Measurements from ENCODE around the gene SULT2A1.

SULT2A1 gene

DNA sequence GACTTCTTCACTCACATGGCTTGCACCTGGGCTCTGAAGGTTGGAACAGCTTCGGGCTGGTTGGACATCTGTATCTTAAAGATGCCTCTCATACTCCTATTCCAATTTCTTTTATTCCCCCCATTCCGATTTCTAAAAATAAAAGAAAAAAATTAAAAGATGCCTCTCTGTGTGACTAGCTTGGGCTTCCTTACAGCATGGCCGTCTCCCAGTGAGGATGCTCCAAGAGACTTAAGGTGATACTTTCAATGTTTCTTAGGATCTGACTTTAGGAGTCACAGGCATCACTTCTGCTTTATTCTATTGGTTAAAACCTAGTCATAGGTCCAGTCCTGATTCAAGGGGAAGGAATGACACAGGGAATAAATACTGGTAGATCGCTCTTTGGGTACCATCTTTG lies 9.9 kb upstream of the SULT2A1 start:
- TF ChIP-seq, protein P1, sequence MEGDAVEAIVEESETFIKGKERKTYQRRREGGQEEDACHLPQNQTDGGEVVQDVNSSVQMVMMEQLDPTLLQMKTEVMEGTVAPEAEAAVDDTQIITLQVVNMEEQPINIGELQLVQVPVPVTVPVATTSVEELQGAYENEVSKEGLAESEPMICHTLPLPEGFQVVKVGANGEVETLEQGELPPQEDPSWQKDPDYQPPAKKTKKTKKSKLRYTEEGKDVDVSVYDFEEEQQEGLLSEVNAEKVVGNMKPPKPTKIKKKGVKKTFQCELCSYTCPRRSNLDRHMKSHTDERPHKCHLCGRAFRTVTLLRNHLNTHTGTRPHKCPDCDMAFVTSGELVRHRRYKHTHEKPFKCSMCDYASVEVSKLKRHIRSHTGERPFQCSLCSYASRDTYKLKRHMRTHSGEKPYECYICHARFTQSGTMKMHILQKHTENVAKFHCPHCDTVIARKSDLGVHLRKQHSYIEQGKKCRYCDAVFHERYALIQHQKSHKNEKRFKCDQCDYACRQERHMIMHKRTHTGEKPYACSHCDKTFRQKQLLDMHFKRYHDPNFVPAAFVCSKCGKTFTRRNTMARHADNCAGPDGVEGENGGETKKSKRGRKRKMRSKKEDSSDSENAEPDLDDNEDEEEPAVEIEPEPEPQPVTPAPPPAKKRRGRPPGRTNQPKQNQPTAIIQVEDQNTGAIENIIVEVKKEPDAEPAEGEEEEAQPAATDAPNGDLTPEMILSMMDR (conservative IDR thresholded peaks at IDR 0.05; ENCODE audit: low read depth, low read length) = no peak
- H3K4me3 ChIP-seq (ENCODE audit: low read length) = no peak overlapping the region
- DNase-seq (ENCODE audit: low read depth) = no peak

DNA sequence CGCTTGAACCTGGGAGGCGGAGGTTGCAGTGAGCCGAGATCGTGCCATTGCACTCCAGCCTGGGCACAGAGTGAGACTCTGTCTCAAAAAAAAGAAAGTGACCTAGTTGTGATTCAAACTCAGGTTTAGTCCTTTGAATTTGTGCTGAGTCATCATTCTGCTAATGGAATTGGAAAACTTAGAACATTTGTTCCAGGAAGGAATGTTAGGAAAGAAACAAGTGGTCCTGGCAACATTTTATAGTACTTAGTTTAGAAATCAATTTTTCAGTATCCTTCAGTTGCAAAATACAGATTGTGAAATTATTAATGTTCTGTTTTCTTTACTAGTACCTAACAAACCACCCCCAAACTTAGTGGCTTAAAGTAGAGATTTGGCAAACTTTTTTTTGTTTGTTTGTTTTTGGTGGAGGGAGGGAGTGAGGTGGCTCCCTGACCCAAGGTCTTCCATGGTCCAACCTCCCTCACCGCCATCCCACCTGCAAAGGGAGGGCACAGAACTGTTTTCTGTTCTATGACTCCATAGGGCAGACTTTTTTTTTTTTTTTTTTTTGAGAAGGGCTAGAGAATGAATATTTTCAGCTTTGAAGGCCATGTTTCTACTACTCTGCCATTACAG lies 9.2 kb upstream of the SULT2A1 start:
- no peak overlapping the region for H3K4me3 ChIP-seq (ENCODE audit: low read length)
- DNase-seq (ENCODE audit: low read depth) = no peak
- TF ChIP-seq, protein P1 (conservative IDR thresholded peaks at IDR 0.05; ENCODE audit: low read depth, low read length) = no peak

DNA sequence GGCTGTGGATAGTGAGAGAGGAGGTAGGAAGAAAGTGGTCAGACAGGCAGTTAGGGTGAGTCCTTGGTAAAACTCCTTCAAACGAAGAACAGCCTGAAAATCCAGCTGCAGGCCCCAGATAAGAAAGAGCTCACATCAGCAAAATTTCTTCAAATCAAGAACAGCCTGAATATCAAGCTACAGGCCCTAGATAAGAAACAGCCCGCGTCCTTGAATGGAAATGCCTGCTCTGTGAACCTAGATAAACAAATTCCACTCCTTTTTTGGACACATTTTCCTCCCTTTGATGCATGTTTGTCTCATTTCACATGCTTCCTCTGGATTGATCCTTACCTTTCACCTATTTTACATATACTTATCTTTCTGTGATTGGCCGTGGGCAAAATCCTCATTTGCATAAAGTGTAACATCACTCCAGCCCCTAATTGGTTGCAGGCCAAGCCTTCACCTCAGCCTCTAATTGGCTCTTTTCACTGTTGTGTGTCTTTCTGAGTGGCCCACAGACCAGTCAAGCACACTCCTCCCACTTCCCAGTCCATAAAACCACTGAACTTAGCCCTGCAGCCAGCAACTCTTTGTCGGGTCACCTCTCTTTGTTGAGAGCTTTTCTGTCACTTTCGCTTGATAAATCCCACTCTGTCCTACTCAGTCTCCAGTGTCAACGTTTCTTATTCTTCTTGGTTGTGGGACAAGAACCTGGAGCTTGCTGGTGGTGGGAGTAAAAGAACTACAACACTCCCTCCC lies 6.0 kb upstream of the SULT2A1 start:
- DNase-seq (ENCODE audit: low read depth) = no peak
- H3K4me3 ChIP-seq (ENCODE audit: low read length) = no peak overlapping the region
- TF ChIP-seq, protein P1 (conservative IDR thresholded peaks at IDR 0.05; ENCODE audit: low read depth, low read length) = no peak

DNA sequence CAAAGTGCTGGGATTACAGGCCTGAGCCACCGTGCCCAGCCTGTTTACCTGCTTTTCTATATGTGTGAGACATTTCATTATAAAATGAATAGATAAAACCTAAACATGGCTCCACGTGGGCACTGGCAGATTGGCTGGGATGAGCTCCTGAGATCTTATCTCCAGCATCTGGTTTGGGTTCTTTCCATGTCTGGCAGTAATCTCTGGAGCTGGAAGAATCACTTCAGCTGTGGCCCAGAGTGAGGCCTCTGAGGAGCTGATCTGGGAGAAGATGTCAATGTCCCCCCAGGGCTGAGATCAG lies 5.5 kb upstream of the SULT2A1 start:
- no peak for DNase-seq (ENCODE audit: low read depth)
- no peak overlapping the region for H3K4me3 ChIP-seq (ENCODE audit: low read length)
- TF ChIP-seq, protein P1 (conservative IDR thresholded peaks at IDR 0.05; ENCODE audit: low read depth, low read length) = no peak

DNA sequence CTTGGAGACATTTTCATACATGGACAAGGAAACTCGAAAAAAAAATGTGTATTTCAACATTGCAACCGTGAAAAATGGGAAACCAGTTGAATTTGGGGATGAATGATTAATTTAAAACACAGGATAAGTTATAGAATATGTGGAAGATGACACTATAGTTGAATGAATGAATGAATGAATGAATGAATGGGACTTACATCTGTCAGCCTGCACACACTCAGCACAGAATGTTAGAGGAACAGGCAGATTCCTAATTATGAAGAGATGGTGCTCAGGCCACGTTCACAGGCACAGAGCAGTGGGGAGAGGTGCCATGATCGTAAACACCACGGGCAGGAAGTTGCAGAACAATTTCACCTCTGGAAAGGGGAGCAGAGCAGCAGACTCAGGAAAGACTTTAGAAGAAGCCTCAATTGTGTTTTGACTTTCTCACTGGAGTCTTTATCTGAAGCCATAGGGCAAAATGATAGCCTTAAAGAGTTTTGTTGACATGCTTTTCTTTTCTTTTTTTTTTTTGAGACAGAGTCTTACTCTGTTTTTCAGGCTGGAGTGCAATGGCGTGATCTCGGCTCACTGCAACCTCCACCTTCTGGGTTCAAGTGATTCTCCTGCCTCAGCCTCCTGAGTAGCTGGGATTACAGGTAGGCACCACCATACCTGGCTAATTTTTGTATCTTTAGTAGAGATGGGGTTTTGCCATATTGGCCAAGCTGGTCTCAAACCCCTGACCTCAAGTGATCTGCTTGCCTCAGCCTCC lies 4.9 kb upstream of the SULT2A1 start:
- H3K4me3 ChIP-seq (ENCODE audit: low read length) = no peak overlapping the region
- TF ChIP-seq, protein P1 (conservative IDR thresholded peaks at IDR 0.05; ENCODE audit: low read depth, low read length) = no peak
- no peak for DNase-seq (ENCODE audit: low read depth)

DNA sequence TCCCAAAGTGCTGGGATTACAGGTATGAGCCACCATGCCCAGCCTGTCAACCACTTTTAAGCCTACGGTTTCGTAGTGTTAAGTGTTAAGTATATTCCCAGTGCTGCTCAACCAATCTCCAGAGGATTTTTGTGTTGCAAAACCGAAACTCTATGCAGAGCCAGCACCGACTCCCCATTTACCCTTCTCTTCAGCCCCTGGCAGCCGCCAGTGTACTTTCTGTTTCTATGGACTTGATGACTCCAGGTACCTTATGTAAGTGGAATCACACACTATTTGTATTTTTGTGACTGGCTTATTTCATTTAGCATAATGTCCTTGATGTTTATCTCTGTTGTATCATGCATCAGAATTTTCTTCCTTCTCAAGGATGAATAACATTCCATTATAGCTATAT lies 1.1 kb downstream of the SULT2A1 start:
- TF ChIP-seq, protein P1 (conservative IDR thresholded peaks at IDR 0.05; ENCODE audit: low read depth, low read length) = no peak
- DNase-seq (ENCODE audit: low read depth) = no peak

More for the DNA sequence above, 1.1 kb downstream of the SULT2A1 start:
- H3K4me3 ChIP-seq (ENCODE audit: low read length) = no peak overlapping the region
